GM12878 (cell line): ENCODE measurements around the gene PHC3. TPM values are rescaled to one million over a fixed set of nuclear protein-coding genes. Genes with fewer than 3 reads are reported as not detected.

Experiments used
- ATAC-seq: fragments of 200-7000 bp; cut with Tn5 transposase; 3 replicates; pipeline ENCODE4 v1.9.1; 2020; ENCODE audit warnings: mild to moderate bottlenecking, moderate library complexity
- BruUV-seq: library from RNA; stranded (reverse); fragments of 400-500 nt; replicated peaks from 2 replicates; lab custom pipeline; 2021; lab: Mats Ljungman, UMichigan
- CTCF ChIA-PET: fragments of 300-600 bp; sonication (Branson Sonifier 250); formaldehyde crosslinking; extraction: SDS; loops from one replicate; lab custom pipeline; 2021; ENCODE audit warnings: inconsistent platforms; lab: Yijun Ruan, JAX
- POLR2A ChIA-PET: fragments of 350-600 bp; formaldehyde crosslinking; extraction: SDS; loops from one replicate; lab custom pipeline; 2021; ENCODE audit warnings: inconsistent platforms; lab: Charles Lee
- RAD21 ChIA-PET: fragments of 300-600 bp; sonication (Branson Sonifier 250); formaldehyde crosslinking; loops from one replicate; lab custom pipeline; 2023; ENCODE audit warnings: antibody characterized with exemption; ENCODE audit not compliant: unreplicated experiment; lab: Charles Lee
- SMC1A ChIA-PET: fragments of 300-600 bp; sonication (Branson Sonifier 250); formaldehyde crosslinking; loops from one replicate; lab custom pipeline; 2023; ENCODE audit not compliant: unreplicated experiment, uncharacterized antibody; lab: Charles Lee
- DNase-seq: peaks from one replicate; pipeline ENCODE4 v3.0.0-alpha.2; 2011; ENCODE audit warnings: low read depth, low spot score
- FAIRE-seq: peaks from 3 replicates; lab custom pipeline; 2011; peaks lifted over from hg19 to GRCh38; lab: Jason Lieb, UNC
- H2AFZ ChIP-seq: 2 replicates; pipeline ENCODE4 v1.6.0; 2011; ENCODE audit warnings: low read depth, low read length, control low read depth; ENCODE audit not compliant: control insufficient read depth
- H3K27ac ChIP-seq: 2 replicates; pipeline ENCODE4 v1.5.1; 2011; ENCODE audit warnings: control low read depth; ENCODE audit not compliant: control insufficient read depth, insufficient read depth
- H3K27me3 ChIP-seq, 2 experiments: replicated peaks in 1 of 2; 2 replicates each; pipeline versions ENCODE4 v1.6.0 to v1.6.1; 2011; ENCODE audit warnings: low read length in 1 of 2; ENCODE audit not compliant: control insufficient read depth in 2 of 2, insufficient read depth in 2 of 2
- H3K36me3 ChIP-seq, 2 experiments: 2 replicates each; pipeline ENCODE4 v1.5.1; 2011; ENCODE audit warnings: low read length in 1 of 2; ENCODE audit not compliant: control insufficient read depth in 2 of 2, insufficient read depth in 2 of 2
- H3K4me1 ChIP-seq: 2 replicates; pipeline ENCODE4 v1.6.1; 2011; ENCODE audit warnings: mild to moderate bottlenecking, low read length, moderate library complexity, mixed read lengths; ENCODE audit not compliant: control insufficient read depth, insufficient read depth
- H3K4me2 ChIP-seq: 2 replicates; pipeline ENCODE4 v1.6.0; 2011; ENCODE audit warnings: control low read depth; ENCODE audit not compliant: control insufficient read depth, insufficient read depth
- H3K4me3 ChIP-seq: fragments of 200-600 bp; sonication (generic); 2 replicates; pipeline ENCODE4 v1.5.1; 2016
- H3K79me2 ChIP-seq: 2 replicates; pipeline ENCODE4 v1.6.0; 2011; ENCODE audit warnings: low read length; ENCODE audit not compliant: control insufficient read depth, insufficient read depth
- H3K9ac ChIP-seq: 2 replicates; pipeline ENCODE4 v1.8.0; 2011; ENCODE audit warnings: low read length, control low read depth, mixed read lengths; ENCODE audit not compliant: control insufficient read depth, insufficient read depth
- H3K9me3 ChIP-seq: replicated peaks from 3 replicates; pipeline ENCODE4 v1.5.1; 2011; ENCODE audit warnings: mild to moderate bottlenecking, low read length; ENCODE audit not compliant: control insufficient read depth, insufficient read depth
- H4K20me1 ChIP-seq: 2 replicates; pipeline ENCODE4 v1.6.0; 2011; ENCODE audit not compliant: control insufficient read depth, insufficient read depth
- BACH1 ChIP-seq: fragments of 450-650 bp; IDR thresholded peaks from 2 replicates; pipeline ENCODE4 v1.6.1; 2017; ENCODE audit warnings: mild to moderate bottlenecking, borderline replicate concordance
- BMI1 ChIP-seq: fragments of 450-650 bp; IDR thresholded peaks from 2 replicates; pipeline ENCODE4 v1.6.1; 2016; ENCODE audit warnings: mild to moderate bottlenecking, moderate library complexity, borderline replicate concordance
- EZH2 ChIP-seq: IDR thresholded peaks from 2 replicates; pipeline ENCODE4 v1.6.1; 2012; ENCODE audit warnings: low read depth, mild to moderate bottlenecking, control low read depth, inconsistent platforms, low read length, borderline replicate concordance; ENCODE audit not compliant: control insufficient read depth
- GABPA ChIP-seq: IDR thresholded peaks from 2 replicates; pipeline ENCODE4 v1.6.1; 2014; ENCODE audit warnings: antibody characterized with exemption, low read depth, mild to moderate bottlenecking, inconsistent platforms
- NBN ChIP-seq: fragments of 450-650 bp; IDR thresholded peaks from 2 replicates; pipeline ENCODE4 v1.6.1; 2016
- RUNX3 ChIP-seq: IDR thresholded peaks from 2 replicates; pipeline ENCODE4 v1.6.1; 2012; ENCODE audit warnings: low read length, inconsistent platforms
- SPI1 ChIP-seq: IDR thresholded peaks from 2 replicates; pipeline ENCODE4 v1.6.1; 2011; ENCODE audit warnings: low read depth, mild to moderate bottlenecking, low read length, moderate library complexity, borderline replicate concordance; ENCODE audit not compliant: insufficient read depth
- WGBS: methylation state at CpG from one replicate; pipeline ENCODE4 v1.1.6; 2016; ENCODE audit warnings: low lambda C conversion rate; ENCODE audit not compliant: insufficient replicate concordance, insufficient coverage; ENCODE audit errors: missing lambda C conversion rate; 5-methylcytosine and 5-hydroxymethylcytosine counted together
- in situ Hi-C: fragments of 300-500 bp; cut with MboI; formaldehyde crosslinking; loops from 9 replicates; pipeline ENCODE4 v1.14.3; 2018; ENCODE audit warnings: mixed read lengths
- intact Hi-C: fragments of 100-400 bp; cut with micrococcal nuclease; formaldehyde crosslinking; loops from one replicate; pipeline ENCODE4 v1.14.2; 2022; ENCODE audit not compliant: unreplicated experiment
- polyA plus RNA-seq, 11 experiments: library from polyadenylated mRNA; depleted of rRNA in 4 of 11; unstranded in 6 of 11; stranded (reverse) in 5 of 11; fragments of >200 nt; fragmentation: Nextera tagmentation in 4 of 11; fragmentation: Illumina TruSeq in 1 of 11; extraction: Ambion mirVana in 4 of 11; extraction: Trizol in 1 of 11; gene quantifications; 1 replicate in 1 of 11; 2 replicates in 10 of 11; pipeline versions ENCODE4 v1.2.1 to v1.2.3, GENCODE V29; 2011 to 2016; ENCODE audit warnings: inconsistent platforms in 2 of 11, missing spikeins in 2 of 11, low read depth in 1 of 11
- total RNA-seq, 4 experiments: library from RNA; depleted of rRNA in 3 of 4; stranded (reverse); fragments of >200 nt in 3 of 4; fragmentation: Illumina TruSeq in 1 of 4; extraction: Trizol in 1 of 4; gene quantifications; 2 replicates each; pipeline versions ENCODE4 v1.2.1 to v1.2.3, GENCODE V29; 2013 to 2021
- TF ChIP-seq, protein P1 (sequence below), 3 experiments: IDR thresholded peaks in 2 of 3; conservative IDR thresholded peaks in 1 of 3; 2 replicates each; pipeline ENCODE4 v1.5.1; 2011; ENCODE audit warnings: low read depth in 3 of 3, low read length in 3 of 3, mild to moderate bottlenecking in 3 of 3, control low read depth in 2 of 3, moderate library complexity in 2 of 3, inconsistent platforms in 1 of 3, mixed read lengths in 1 of 3; ENCODE audit not compliant: control insufficient read depth in 2 of 3, insufficient read depth in 1 of 3; ENCODE audit errors: extremely low read depth in 1 of 3
- TF ChIP-seq, protein P2 (sequence below): fragments of 450-650 bp; IDR thresholded peaks from 2 replicates; pipeline ENCODE4 v1.6.1; 2016; ENCODE audit warnings: mild to moderate bottlenecking, moderate library complexity, borderline replicate concordance

PHC3 gene
- total and polyA plus RNA-seq, 10 of the 15 experiments (the other 5 are each of a cell fraction or from before 2014, with no cell fraction given), result 3.3 to 62.3 (median 22.1) TPM

DNA sequence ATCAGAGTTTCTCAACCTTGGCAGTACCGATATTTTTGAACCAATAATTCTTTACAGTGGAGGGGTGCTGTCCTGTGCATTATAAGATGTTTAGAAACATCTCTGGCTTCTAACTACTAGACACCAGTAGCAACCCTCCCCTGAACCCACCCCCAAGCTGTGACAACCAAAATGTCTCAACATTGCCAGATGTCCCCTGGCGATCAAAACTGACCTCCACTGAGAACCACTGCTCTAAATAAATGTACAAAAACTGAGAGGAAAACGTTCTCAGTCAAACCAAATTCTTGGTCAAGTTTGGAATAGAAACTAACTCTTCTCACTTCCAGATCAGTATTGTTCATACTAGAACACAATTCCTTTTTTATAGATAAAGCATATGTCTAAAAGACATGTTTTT is 85.2 kb downstream of the PHC3 start:
- peaks cover 13% of the 10 kb centered on the region for H3K4me1 ChIP-seq
- H3K27ac ChIP-seq, result peak overlapping the region; percentile 46; the same call in 1 of the 2 replicates
- intact Hi-C loops (no loop called here), in situ Hi-C loops (no loop called here)
- no peaks in the 10 kb centered on the region for H3K9me3 ChIP-seq
- H3K4me2 ChIP-seq, result no peak overlapping the region
- peaks cover 4 to 44% of the 10 kb centered on the region in 2 experiments for H3K36me3 ChIP-seq
- FAIRE-seq, result peak; percentile 44
- SMC1A ChIA-PET, result no interaction called here
- CTCF ChIA-PET, result no interaction called here
- TF ChIP-seq EZH2 (no peak), RUNX3 (0 out of 2 replicates have a peak, but pooled peaks have one; percentile 13)
- no peaks in the 10 kb centered on the region for H3K27me3 ChIP-seq
- ATAC-seq, result no peak
- DNase-seq, result no peak
- RAD21 ChIA-PET, result no interaction called here
- WGBS, result 50% methylated on average over 3 of the region's 3 CpGs
- no peaks in the 10 kb centered on the region for H4K20me1 ChIP-seq
- H3K4me3 ChIP-seq, result no peak overlapping the region
- no peaks in the 10 kb centered on the region; the same call in 1 of the 2 replicates for H3K79me2 ChIP-seq
- POLR2A ChIA-PET, result no interaction called here
- no TSS peak for BruUV-seq
- no peak overlapping the region for H2AFZ ChIP-seq
- H3K9ac ChIP-seq, result no peak overlapping the region

DNA sequence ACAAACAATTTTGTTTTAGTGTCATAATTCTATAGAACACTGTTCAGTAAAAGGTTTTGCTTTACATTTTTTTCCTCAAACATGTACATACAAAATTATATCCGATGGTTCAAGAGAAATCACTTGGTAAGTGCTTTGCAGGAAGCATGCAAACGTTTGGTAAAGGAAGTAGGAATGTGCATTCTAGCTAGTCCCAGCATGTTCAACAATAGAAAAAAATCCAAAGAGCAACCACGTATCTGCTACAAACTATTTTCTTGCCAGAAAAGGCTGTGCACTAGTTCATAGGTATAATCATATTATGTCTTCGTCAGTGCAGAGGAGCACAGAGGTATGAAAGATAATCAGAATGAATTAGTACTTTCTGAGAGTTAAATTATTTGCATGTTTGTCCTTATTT is 85.8 kb downstream of the PHC3 start:
- H3K4me1 ChIP-seq, result peaks cover 13% of the 10 kb centered on the region
- no peaks in the 10 kb centered on the region for H4K20me1 ChIP-seq
- WGBS, result 74% methylated on average over 4 of the region's 4 CpGs
- H3K9me3 ChIP-seq, result no peaks in the 10 kb centered on the region
- no peaks in the 10 kb centered on the region for H3K27me3 ChIP-seq
- no peak overlapping the region for H3K4me3 ChIP-seq
- ATAC-seq, result no peak
- BruUV-seq, result no TSS peak
- intact Hi-C loops, result no loop called here
- in situ Hi-C loops, result no loop called here
- ChIA-PET CTCF (interaction anchor here (1.2 kb wide), 1 partner anchor 233 kb away, joined by 4 read pairs; no protein-coding TSS in a partner anchor), SMC1A (interaction anchor here (1.0 to 2.3 kb wide), 2 partner anchors 8 to 33 kb away, joined by 4 to 10 read pairs; no protein-coding TSS in a partner anchor), POLR2A (no interaction called here), RAD21 (no interaction called here)
- H2AFZ ChIP-seq, result no peak overlapping the region
- no peak overlapping the region for H3K27ac ChIP-seq
- H3K4me2 ChIP-seq, result no peak overlapping the region
- no peak overlapping the region for H3K9ac ChIP-seq
- H3K79me2 ChIP-seq, result no peaks in the 10 kb centered on the region; the same call in 1 of the 2 replicates
- no peak for DNase-seq
- H3K36me3 ChIP-seq, result peaks cover 4 to 44% of the 10 kb centered on the region in 2 experiments
- FAIRE-seq, result no peak
- TF ChIP-seq GABPA (no peak), BMI1 (no peak), NBN (no peak), SPI1 (no peak), BACH1 (no peak)
- TF ChIP-seq, protein P1, sequence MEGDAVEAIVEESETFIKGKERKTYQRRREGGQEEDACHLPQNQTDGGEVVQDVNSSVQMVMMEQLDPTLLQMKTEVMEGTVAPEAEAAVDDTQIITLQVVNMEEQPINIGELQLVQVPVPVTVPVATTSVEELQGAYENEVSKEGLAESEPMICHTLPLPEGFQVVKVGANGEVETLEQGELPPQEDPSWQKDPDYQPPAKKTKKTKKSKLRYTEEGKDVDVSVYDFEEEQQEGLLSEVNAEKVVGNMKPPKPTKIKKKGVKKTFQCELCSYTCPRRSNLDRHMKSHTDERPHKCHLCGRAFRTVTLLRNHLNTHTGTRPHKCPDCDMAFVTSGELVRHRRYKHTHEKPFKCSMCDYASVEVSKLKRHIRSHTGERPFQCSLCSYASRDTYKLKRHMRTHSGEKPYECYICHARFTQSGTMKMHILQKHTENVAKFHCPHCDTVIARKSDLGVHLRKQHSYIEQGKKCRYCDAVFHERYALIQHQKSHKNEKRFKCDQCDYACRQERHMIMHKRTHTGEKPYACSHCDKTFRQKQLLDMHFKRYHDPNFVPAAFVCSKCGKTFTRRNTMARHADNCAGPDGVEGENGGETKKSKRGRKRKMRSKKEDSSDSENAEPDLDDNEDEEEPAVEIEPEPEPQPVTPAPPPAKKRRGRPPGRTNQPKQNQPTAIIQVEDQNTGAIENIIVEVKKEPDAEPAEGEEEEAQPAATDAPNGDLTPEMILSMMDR (IDR thresholded peaks at IDR 0.05 in 2 of 3, conservative IDR thresholded peaks at IDR 0.05 in 1 of 3; ENCODE audit: control insufficient read depth in 2 of 3, extremely low read depth in 1 of 3, insufficient read depth in 1 of 3, low read depth in 3 of 3, low read length in 3 of 3), result no peak
- TF ChIP-seq, protein P2, sequence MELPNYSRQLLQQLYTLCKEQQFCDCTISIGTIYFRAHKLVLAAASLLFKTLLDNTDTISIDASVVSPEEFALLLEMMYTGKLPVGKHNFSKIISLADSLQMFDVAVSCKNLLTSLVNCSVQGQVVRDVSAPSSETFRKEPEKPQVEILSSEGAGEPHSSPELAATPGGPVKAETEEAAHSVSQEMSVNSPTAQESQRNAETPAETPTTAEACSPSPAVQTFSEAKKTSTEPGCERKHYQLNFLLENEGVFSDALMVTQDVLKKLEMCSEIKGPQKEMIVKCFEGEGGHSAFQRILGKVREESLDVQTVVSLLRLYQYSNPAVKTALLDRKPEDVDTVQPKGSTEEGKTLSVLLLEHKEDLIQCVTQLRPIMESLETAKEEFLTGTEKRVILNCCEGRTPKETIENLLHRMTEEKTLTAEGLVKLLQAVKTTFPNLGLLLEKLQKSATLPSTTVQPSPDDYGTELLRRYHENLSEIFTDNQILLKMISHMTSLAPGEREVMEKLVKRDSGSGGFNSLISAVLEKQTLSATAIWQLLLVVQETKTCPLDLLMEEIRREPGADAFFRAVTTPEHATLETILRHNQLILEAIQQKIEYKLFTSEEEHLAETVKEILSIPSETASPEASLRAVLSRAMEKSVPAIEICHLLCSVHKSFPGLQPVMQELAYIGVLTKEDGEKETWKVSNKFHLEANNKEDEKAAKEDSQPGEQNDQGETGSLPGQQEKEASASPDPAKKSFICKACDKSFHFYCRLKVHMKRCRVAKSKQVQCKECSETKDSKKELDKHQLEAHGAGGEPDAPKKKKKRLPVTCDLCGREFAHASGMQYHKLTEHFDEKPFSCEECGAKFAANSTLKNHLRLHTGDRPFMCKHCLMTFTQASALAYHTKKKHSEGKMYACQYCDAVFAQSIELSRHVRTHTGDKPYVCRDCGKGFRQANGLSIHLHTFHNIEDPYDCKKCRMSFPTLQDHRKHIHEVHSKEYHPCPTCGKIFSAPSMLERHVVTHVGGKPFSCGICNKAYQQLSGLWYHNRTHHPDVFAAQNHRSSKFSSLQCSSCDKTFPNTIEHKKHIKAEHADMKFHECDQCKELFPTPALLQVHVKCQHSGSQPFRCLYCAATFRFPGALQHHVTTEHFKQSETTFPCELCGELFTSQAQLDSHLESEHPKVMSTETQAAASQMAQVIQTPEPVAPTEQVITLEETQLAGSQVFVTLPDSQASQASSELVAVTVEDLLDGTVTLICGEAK, result no peak
